ENCODE results near the gene PIP4K2B.
A peak's percentile ranks its signal among the peaks of the same experiment; 100 is the strongest.
"Not testable (repeated sequence)": the region's sequence is repeated elsewhere in the genome, so short reads cannot be mapped to it uniquely, and the experiment has no call there.

Gene PIP4K2B

DNA sequence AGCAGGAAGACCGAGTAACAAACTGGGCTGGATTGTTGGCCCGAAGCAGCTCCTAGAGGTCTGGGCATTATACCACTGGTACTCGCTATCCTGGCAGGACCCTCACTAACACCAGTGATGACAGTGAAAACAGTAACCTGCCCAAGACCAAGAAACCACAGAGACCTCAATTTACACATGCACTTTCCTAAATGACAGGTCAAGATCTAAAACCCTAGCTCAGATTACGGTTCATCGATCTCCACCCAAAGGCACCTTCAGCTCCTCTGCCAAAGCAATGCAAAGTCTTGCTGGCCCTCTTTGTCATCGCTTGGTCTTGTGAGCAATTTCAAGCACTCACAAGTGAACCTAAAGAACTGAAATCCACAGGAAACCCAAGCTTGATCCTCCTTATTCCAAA is 1.5 kb downstream of the PIP4K2B start:
- Histone ChIP-seq H3K9me3 (ENCODE audit: control insufficient read depth in 2 of 2, low read length in 2 of 2) (no peaks in the 10 kb centered on the region), H3K4me3 (ENCODE audit: low read length in 2 of 2) (peak overlapping the region; percentile 84 to 93), H3K9ac (ENCODE audit: low read length in 2 of 2) (peak overlapping the region; percentile 75 to 88), H3K27me3 (ENCODE audit: control insufficient read depth in 1 of 2, insufficient read depth in 2 of 2, low read length in 2 of 2) (no peaks in the 10 kb centered on the region), H3K27ac (ENCODE audit: low read length) (peak overlapping the region; percentile 46), H3K36me3 (ENCODE audit: control insufficient read depth in 2 of 2, insufficient read depth in 2 of 2, low read length in 2 of 2) (peaks cover 13 to 19% of the 10 kb centered on the region in 2 donors), H3K4me1 (ENCODE audit: control insufficient read depth, insufficient read depth, low read length) (peaks cover 20% of the 10 kb centered on the region)

DNA sequence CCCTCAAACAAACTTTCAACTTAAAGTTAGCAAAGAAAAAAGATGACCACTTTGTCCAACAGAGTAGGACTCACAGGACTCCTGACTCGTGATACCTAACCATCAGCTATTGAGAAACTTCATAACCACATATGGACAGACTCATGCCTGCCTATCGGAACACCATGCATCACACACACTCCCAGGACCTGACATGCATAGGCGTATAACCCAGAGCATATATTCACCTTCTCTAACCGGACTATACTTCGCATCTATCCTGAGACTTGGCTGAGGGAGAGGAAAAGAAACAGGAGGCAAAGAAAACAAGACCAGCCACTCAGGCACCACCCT is 2.2 kb downstream of the PIP4K2B start:
- H3K9me3 ChIP-seq (ENCODE audit: control insufficient read depth in 2 of 2, low read length in 2 of 2): no peaks in the 10 kb centered on the region
- H3K9ac ChIP-seq (ENCODE audit: low read length in 2 of 2): peak overlapping the region in 1 of 2 donors; percentile 58
- H3K27ac ChIP-seq (ENCODE audit: low read length): no peak overlapping the region
- H3K4me3 ChIP-seq (ENCODE audit: low read length in 2 of 2): peak overlapping the region in 1 of 2 donors; percentile 93
- H3K36me3 ChIP-seq (ENCODE audit: control insufficient read depth in 2 of 2, insufficient read depth in 2 of 2, low read length in 2 of 2): peaks cover 11 to 15% of the 10 kb centered on the region in 2 donors
- no peaks in the 10 kb centered on the region for H3K27me3 ChIP-seq (ENCODE audit: control insufficient read depth in 1 of 2, insufficient read depth in 2 of 2, low read length in 2 of 2)
- H3K4me1 ChIP-seq (ENCODE audit: control insufficient read depth, insufficient read depth, low read length): peaks cover 20% of the 10 kb centered on the region

- Histone ChIP-seq H3K27me3 (ENCODE audit: control insufficient read depth in 1 of 2, insufficient read depth in 2 of 2, low read length in 2 of 2) (no peaks in the 10 kb centered on the region), H3K4me1 (ENCODE audit: control insufficient read depth, insufficient read depth, low read length) (peaks cover 20% of the 10 kb centered on the region), H3K9me3 (ENCODE audit: control insufficient read depth in 2 of 2, low read length in 2 of 2) (no peaks in the 10 kb centered on the region), H3K36me3 (ENCODE audit: control insufficient read depth in 2 of 2, insufficient read depth in 2 of 2, low read length in 2 of 2) (peaks cover 6 to 10% of the 10 kb centered on the region in 2 donors), H3K27ac (ENCODE audit: low read length) (no peak overlapping the region), H3K9ac (ENCODE audit: low read length in 2 of 2) (peak overlapping the region in 1 of 2 donors; percentile 58), H3K4me3 (ENCODE audit: low read length in 2 of 2) (peak overlapping the region in 1 of 2 donors; percentile 93)
Observed at GRCh38 chr17:38796451-38797157, 2.8 kb downstream of the PIP4K2B start.

GRCh38 chr17:38794221-38794620 is 5.1 kb downstream of the PIP4K2B start:
- Histone ChIP-seq H3K36me3 (ENCODE audit: control insufficient read depth in 2 of 2, insufficient read depth in 2 of 2, low read length in 2 of 2) (peaks cover 0 to 5% of the 10 kb centered on the region in 2 donors), H3K4me1 (ENCODE audit: control insufficient read depth, insufficient read depth, low read length) (peaks cover 23% of the 10 kb centered on the region), H3K4me3 (ENCODE audit: low read length in 2 of 2) (no peak overlapping the region), H3K27me3 (ENCODE audit: control insufficient read depth in 1 of 2, insufficient read depth in 2 of 2, low read length in 2 of 2) (no peaks in the 10 kb centered on the region), H3K27ac (ENCODE audit: low read length) (no peak overlapping the region), H3K9ac (ENCODE audit: low read length in 2 of 2) (no peak overlapping the region), H3K9me3 (ENCODE audit: control insufficient read depth in 2 of 2, low read length in 2 of 2) (no peaks in the 10 kb centered on the region)

GRCh38 chr17:38791162-38791561 is 8.2 kb downstream of the PIP4K2B start:
- peaks cover 5 to 11% of the 10 kb centered on the region in 2 donors for H3K36me3 ChIP-seq (ENCODE audit: control insufficient read depth in 2 of 2, insufficient read depth in 2 of 2, low read length in 2 of 2)
- H3K9ac ChIP-seq (ENCODE audit: low read length in 2 of 2): no peak overlapping the region
- peaks cover 6% of the 10 kb centered on the region for H3K4me1 ChIP-seq (ENCODE audit: control insufficient read depth, insufficient read depth, low read length)
- H3K4me3 ChIP-seq (ENCODE audit: low read length in 2 of 2): no peak overlapping the region
- no peaks in the 10 kb centered on the region for H3K9me3 ChIP-seq (ENCODE audit: control insufficient read depth in 2 of 2, low read length in 2 of 2)
- H3K27ac ChIP-seq (ENCODE audit: low read length): no peak overlapping the region
- no peaks in the 10 kb centered on the region for H3K27me3 ChIP-seq (ENCODE audit: control insufficient read depth in 1 of 2, insufficient read depth in 2 of 2, low read length in 2 of 2)

GRCh38 chr17:38790148-38790707 is 9.1 kb downstream of the PIP4K2B start:
- H3K4me3 ChIP-seq (ENCODE audit: low read length in 2 of 2); H3K4me1 ChIP-seq (ENCODE audit: control insufficient read depth, insufficient read depth, low read length); H3K27ac ChIP-seq (ENCODE audit: low read length); H3K27me3 ChIP-seq (ENCODE audit: control insufficient read depth in 1 of 2, insufficient read depth in 2 of 2, low read length in 2 of 2); H3K9me3 ChIP-seq (ENCODE audit: control insufficient read depth in 2 of 2, low read length in 2 of 2); H3K9ac ChIP-seq (ENCODE audit: low read length in 2 of 2): not testable (repeated sequence)
- peaks cover 10 to 16% of the 10 kb centered on the region in 2 donors for H3K36me3 ChIP-seq (ENCODE audit: control insufficient read depth in 2 of 2, insufficient read depth in 2 of 2, low read length in 2 of 2)

DNA sequence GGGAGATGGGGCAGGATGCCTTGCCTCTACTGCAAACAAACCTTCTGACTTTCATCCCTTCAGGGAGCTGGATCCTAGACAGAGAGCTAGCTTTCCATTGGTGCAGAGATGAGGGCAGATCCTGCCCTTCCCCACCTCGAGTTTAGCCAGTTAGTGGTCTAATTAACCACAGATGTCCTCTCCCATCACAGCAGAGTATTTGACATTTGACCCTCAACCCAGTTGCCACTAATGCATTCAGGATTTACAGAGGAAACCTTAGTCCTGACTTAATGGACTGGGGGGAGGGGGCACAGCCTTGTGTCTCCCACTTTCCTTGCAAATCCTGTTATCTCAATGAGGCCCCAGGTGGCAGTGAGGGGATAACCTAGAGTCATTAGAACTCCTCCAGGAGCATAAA is 10.2 kb downstream of the PIP4K2B start:
- no peaks in the 10 kb centered on the region for H3K9me3 ChIP-seq (ENCODE audit: control insufficient read depth in 2 of 2, low read length in 2 of 2)
- no peaks in the 10 kb centered on the region for H3K27me3 ChIP-seq (ENCODE audit: control insufficient read depth in 1 of 2, insufficient read depth in 2 of 2, low read length in 2 of 2)
- H3K4me1 ChIP-seq (ENCODE audit: control insufficient read depth, insufficient read depth, low read length): peaks cover 6% of the 10 kb centered on the region
- H3K36me3 ChIP-seq (ENCODE audit: control insufficient read depth in 2 of 2, insufficient read depth in 2 of 2, low read length in 2 of 2): peaks cover 16 to 24% of the 10 kb centered on the region in 2 donors
- no peak overlapping the region for H3K9ac ChIP-seq (ENCODE audit: low read length in 2 of 2)
- H3K4me3 ChIP-seq (ENCODE audit: low read length in 2 of 2): no peak overlapping the region
- no peak overlapping the region for H3K27ac ChIP-seq (ENCODE audit: low read length)

DNA sequence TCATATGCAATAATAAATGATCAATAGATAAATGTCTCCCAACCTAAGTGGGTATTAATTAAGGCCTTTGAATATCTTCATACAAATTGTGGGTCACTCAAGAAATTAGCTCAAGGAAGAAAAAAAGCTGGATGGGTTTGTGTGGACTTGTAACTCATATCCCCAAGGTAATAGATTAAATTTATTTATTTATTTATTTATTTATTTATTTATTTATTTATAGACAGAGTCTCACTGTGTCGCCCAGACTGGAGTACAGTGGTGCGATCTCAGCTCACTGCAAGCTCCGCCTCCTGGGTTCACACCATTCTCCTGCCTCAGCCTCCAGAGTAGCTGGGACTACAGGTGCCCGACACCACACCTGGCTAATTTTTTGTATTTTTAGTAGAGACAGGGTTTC is 11.4 kb downstream of the PIP4K2B start:
- not testable (repeated sequence) for H3K4me1 ChIP-seq (ENCODE audit: control insufficient read depth, insufficient read depth, low read length); H3K9ac ChIP-seq (ENCODE audit: low read length in 2 of 2); H3K4me3 ChIP-seq (ENCODE audit: low read length in 2 of 2); H3K9me3 ChIP-seq (ENCODE audit: control insufficient read depth in 2 of 2, low read length in 2 of 2); H3K27ac ChIP-seq (ENCODE audit: low read length); H3K27me3 ChIP-seq (ENCODE audit: control insufficient read depth in 1 of 2, insufficient read depth in 2 of 2, low read length in 2 of 2)
- peaks cover 26 to 31% of the 10 kb centered on the region in 2 donors for H3K36me3 ChIP-seq (ENCODE audit: control insufficient read depth in 2 of 2, insufficient read depth in 2 of 2, low read length in 2 of 2)

DNA sequence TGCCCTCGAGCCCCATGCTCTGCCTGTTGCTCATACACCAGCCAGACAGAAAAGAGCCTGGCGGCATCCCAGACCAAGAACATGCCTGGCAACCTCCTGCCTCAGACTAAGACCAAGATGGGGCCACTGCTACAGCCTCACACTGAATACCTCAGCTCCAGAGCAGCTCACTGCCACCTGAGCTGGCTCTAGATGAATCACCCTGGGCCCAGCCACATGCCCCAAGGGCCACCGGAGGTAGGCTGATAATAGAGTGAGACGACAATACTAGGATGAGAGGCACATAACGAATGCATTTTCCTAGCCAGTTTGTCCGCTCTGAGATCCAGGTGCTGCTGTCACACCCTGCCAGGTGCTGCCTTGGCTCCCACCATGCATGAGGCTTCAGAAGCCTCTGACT is 13.0 kb downstream of the PIP4K2B start:
- H3K4me3 ChIP-seq (ENCODE audit: low read length in 2 of 2): no peak overlapping the region
- no peaks in the 10 kb centered on the region for H3K27me3 ChIP-seq (ENCODE audit: control insufficient read depth in 1 of 2, insufficient read depth in 2 of 2, low read length in 2 of 2)
- H3K4me1 ChIP-seq (ENCODE audit: control insufficient read depth, insufficient read depth, low read length): peaks cover 6% of the 10 kb centered on the region
- peaks cover 37 to 40% of the 10 kb centered on the region in 2 donors for H3K36me3 ChIP-seq (ENCODE audit: control insufficient read depth in 2 of 2, insufficient read depth in 2 of 2, low read length in 2 of 2)
- H3K27ac ChIP-seq (ENCODE audit: low read length): no peak overlapping the region
- H3K9ac ChIP-seq (ENCODE audit: low read length in 2 of 2): no peak overlapping the region
- no peaks in the 10 kb centered on the region for H3K9me3 ChIP-seq (ENCODE audit: control insufficient read depth in 2 of 2, low read length in 2 of 2)

DNA sequence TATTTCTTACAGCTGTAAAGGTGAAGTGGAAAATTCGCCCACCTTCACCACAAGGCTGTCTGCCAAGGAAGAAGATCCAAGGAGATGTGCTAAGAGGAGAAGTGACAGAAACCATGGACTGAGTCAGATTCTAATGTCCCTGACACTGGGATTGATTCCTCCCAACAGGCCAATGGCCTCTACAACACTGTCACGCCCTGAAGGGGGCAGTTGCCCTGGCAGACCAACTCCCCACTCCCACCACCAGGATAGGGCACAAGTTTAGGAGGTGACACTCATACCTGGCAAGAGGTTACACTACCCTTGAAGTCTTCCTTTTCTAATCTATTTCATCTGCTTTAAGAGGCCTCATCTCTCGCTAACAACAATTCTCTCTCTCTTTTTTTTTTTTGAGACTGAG is 16.1 kb downstream of the PIP4K2B start:
- Histone ChIP-seq H3K27me3 (ENCODE audit: control insufficient read depth in 1 of 2, insufficient read depth in 2 of 2, low read length in 2 of 2) (no peaks in the 10 kb centered on the region), H3K9me3 (ENCODE audit: control insufficient read depth in 2 of 2, low read length in 2 of 2) (no peaks in the 10 kb centered on the region), H3K36me3 (ENCODE audit: control insufficient read depth in 2 of 2, insufficient read depth in 2 of 2, low read length in 2 of 2) (peaks cover 67 to 72% of the 10 kb centered on the region in 2 donors), H3K9ac (ENCODE audit: low read length in 2 of 2) (no peak overlapping the region), H3K27ac (ENCODE audit: low read length) (no peak overlapping the region), H3K4me3 (ENCODE audit: low read length in 2 of 2) (no peak overlapping the region), H3K4me1 (ENCODE audit: control insufficient read depth, insufficient read depth, low read length) (peaks cover 2% of the 10 kb centered on the region)

All from stomach smooth muscle (tissue), 2 donors.